GM10248 (cell line): ENCODE measurements around the gene SUV39H1.

Experiments used
- CTCF ChIA-PET: fragments of 300-600 bp; sonication (Branson Sonifier 250); formaldehyde crosslinking; extraction: SDS; loops from one replicate; lab custom pipeline; 2021; ENCODE audit warnings: antibody characterized with exemption; lab: Yijun Ruan, JAX
- POLR2A ChIA-PET: fragments of 350-650 bp; sonication (Branson Sonifier 250); formaldehyde crosslinking; extraction: SDS; loops from one replicate; lab custom pipeline; 2020; ENCODE audit warnings: antibody characterized with exemption; lab: Yijun Ruan, JAX
- DNase-seq: peaks from one replicate; pipeline ENCODE4 v3.0.0; 2012; ENCODE audit errors: extremely low spot score
- TF ChIP-seq, protein P1 (sequence below): IDR thresholded peaks from 2 replicates; pipeline ENCODE4 v1.5.1; 2012; ENCODE audit warnings: mild to moderate bottlenecking, low read depth; ENCODE audit errors: extremely low read depth, missing control alignments, control extremely low read depth

SUV39H1 gene

DNA sequence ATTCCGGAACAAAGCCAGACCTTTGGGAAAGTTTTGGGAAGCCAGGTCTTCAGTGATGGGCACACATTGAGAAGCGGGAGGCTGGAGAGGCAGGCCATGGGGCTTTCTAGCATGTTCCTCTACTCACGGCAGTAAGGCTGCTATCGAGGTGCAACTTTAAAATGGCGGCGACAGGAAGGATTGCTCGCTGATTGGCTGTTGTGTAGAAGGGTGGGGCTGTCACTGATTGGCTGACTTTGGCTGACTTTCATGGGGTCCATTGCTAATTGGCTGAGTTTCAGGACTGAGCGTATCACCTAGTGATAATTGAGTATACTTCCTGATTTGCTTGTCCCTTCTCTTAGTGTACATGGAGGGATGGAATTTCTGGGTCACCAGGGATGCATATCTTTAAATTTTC, 45.3 kb downstream of the SUV39H1 start:
- ChIA-PET CTCF (no interaction called here), POLR2A (no interaction called here)
- DNase-seq: no peak
- TF ChIP-seq, protein P1, sequence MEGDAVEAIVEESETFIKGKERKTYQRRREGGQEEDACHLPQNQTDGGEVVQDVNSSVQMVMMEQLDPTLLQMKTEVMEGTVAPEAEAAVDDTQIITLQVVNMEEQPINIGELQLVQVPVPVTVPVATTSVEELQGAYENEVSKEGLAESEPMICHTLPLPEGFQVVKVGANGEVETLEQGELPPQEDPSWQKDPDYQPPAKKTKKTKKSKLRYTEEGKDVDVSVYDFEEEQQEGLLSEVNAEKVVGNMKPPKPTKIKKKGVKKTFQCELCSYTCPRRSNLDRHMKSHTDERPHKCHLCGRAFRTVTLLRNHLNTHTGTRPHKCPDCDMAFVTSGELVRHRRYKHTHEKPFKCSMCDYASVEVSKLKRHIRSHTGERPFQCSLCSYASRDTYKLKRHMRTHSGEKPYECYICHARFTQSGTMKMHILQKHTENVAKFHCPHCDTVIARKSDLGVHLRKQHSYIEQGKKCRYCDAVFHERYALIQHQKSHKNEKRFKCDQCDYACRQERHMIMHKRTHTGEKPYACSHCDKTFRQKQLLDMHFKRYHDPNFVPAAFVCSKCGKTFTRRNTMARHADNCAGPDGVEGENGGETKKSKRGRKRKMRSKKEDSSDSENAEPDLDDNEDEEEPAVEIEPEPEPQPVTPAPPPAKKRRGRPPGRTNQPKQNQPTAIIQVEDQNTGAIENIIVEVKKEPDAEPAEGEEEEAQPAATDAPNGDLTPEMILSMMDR: no peak

GRCh38 chrX:48745222-48745621, 48.7 kb downstream of the SUV39H1 start:
- CTCF ChIA-PET: no interaction called here
- DNase-seq: no peak
- TF ChIP-seq, protein P1: no peak
- POLR2A ChIA-PET: no interaction called here

GRCh38 chrX:48747415-48748016, 51.0 kb downstream of the SUV39H1 start:
- ChIA-PET POLR2A (no interaction called here), CTCF (no interaction called here)
- DNase-seq: no peak
- TF ChIP-seq, protein P1: no peak

DNA sequence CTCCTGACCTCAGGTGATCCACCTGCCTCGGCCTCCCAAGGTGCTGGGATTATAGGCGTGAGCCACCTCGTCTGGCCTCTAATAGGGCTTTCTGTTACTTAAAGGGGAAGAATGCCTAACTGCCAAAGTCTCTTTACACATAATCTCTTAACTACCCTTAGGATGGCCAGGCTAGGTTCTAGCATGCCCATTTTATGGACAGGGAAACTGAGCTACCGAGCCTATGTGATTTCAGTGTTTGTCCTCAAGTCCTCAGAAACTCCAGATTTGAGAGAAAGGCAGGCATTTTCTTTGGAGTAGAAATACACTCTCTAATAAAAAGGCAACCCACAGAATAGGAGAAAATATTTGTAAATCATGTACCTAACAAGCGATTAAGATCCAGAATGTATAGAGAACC, 52.6 kb downstream of the SUV39H1 start:
- POLR2A ChIA-PET: no interaction called here
- CTCF ChIA-PET: no interaction called here
- TF ChIP-seq, protein P1: no peak
- DNase-seq: no peak

- TF ChIP-seq, protein P1: no peak
- no peak for DNase-seq
- ChIA-PET CTCF (no interaction called here), POLR2A (no interaction called here)
These were observed 54.8 kb downstream of the SUV39H1 start for GRCh38 chrX:48751343-48751742.

DNA sequence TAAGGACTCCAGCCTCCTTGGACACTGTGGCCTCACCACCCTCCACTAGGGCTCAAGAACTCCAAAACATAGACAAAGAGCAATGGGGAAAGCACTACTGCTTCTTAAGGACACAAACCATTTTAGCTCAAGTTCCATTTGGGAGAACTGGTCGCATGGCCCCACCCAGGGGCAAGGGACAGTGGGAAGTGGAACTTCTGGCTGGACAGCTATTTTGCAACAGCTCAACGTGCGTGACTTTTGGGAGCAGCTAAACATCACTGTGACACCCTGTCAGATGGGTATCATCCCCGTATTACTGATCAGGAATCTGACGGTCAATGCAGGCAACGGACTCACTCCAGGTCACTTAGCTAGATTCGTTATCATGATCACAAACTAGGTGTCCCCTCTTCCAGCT, 56.0 kb downstream of the SUV39H1 start:
- POLR2A ChIA-PET: no interaction called here
- TF ChIP-seq, protein P1: no peak
- CTCF ChIA-PET: no interaction called here
- DNase-seq: no peak
